Stimulated activated CD4-positive, alpha-beta T cell treated with anti-CD3 and anti-CD28 coated beads, Interleukin-2, amount 100 ng/mL, for 48 hours (primary cell): ENCODE data around the gene ATP13A2.

Experiments
- DNase-seq, 2 donors: peaks; one replicate each; pipeline ENCODE4 v3.0.0-alpha.2; 2020

Gene ATP13A2

GRCh38 chr1:17011439-17012307 is at the start of gene ATP13A2:
Gene ATP13A2 (minus strand): TSS chr1:17011928. CDS start chr1:17011738, 190 bp downstream.
- peak; percentile 75 to 86 for DNase-seq

DNA sequence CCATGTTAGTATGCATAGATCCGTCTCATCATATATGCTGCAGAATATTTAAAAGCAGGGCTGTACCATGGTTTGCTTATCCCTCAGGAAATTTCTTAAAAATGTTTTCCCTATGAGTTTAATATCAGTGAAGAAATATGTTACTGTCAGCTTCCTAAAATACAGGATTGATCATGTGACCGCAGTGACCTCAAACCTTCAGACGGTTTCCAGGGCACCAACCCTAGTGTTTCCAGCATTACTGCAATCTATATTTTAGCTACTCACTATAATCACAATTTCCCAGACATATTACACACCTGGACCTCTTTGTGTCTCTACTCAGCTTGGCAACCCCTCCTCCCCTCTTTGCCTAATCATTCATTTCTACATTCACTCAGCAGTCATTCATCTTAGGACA is 49.8 kb upstream of the ATP13A2 start:
- DNase-seq: no peak

DNA sequence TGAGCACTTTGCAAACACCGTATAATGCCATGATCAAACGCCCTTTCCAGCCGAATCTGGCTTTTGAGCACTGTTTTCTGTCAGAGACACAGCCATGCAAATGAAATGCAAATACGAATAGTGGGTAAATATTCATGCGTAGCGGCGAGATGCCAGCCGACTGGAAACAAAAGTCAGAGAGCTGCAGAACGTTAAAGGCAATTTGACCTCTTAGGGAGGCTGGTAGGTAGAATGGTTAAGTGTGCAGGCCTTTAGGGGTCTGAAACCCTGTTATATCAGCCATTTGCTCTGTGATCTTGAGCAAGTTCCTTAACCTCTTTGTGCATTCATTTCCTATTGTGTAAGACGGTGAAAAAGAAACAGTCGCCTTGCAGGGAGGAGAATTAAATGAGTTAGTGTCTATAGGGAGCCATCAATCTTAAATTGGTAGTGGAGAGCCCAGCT is 48.6 kb upstream of the ATP13A2 start:
- DNase-seq: no peak

- peak in 1 of 2 donors; percentile 27 for DNase-seq
Observed at GRCh38 chr1:17059391-17060305, 47.9 kb upstream of the ATP13A2 start.

- no peak for DNase-seq
Observed at GRCh38 chr1:17056551-17056950, 44.8 kb upstream of the ATP13A2 start.

- no peak for DNase-seq
Observed at GRCh38 chr1:17055801-17056200, 44.1 kb upstream of the ATP13A2 start.

DNA sequence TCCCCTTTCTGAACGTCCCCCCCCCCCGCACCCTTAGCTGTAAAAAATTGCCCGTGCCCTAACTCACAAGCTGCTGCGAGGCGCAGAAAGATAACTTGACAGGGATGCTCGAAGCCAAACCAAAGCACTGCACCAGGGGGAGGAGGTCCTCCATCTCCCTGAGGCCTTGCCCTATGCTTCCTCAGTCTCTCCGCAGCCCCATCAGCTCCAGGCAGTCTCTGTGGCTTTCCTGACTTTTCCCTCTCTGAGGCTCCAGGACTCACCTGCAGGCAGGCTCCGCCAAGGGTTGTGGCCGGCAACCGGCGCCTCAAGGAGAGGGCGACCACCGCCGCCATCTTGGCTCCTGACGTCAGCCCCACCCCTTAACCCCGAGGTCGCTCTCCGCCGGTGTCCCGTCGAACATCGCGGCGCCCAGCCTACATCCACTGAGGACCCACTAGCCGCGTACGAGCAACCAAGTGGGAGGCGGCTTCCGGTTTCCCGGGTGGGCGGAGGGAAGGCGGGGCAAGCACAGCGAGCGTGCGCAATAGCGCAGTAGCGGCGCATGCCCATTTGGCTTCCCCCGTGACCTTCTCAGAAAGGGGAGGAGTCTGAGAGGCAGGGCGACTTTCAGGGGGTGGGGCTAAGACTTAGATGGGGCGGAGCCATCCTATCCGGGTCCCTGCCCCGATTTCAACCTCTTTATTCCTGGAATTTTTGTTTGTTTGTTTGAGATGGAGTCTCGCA is 42.1 kb upstream of the ATP13A2 start, which contains the start of gene SDHB:
SDHB (minus strand) TSS at position 348 of the 726 bp plus-strand sequence; CDS start at position 335, 13 bp downstream.
- peak; percentile 99 for DNase-seq

DNA sequence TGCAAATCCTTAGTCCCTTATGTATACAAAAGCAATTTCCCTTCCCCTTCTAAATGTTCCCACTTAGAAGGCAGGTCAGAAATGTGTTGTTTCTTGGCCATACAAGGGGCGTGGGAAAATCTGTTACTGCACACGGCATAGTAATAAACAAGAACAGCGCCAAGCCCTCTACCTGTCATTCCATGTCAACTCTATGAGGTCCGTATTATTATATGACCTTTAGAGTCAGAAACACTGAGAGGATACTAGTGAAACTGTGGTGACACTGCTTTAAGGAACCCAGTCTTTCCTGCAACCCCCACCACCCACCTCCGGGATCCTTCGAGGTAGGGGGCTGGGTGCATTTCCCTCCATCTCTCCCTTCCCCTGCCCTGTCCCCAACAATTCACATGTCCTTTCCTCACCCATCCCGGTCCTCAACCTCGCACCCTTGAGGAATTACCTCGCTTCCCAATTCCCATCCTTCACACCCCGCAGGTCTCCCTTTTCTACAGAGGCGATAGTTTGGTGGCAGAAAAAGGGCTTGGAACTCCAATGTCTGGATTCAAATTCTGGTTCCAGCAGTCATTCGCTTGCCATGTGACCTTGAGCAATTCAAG is 41.5 kb upstream of the ATP13A2 start:
- no peak for DNase-seq

DNA sequence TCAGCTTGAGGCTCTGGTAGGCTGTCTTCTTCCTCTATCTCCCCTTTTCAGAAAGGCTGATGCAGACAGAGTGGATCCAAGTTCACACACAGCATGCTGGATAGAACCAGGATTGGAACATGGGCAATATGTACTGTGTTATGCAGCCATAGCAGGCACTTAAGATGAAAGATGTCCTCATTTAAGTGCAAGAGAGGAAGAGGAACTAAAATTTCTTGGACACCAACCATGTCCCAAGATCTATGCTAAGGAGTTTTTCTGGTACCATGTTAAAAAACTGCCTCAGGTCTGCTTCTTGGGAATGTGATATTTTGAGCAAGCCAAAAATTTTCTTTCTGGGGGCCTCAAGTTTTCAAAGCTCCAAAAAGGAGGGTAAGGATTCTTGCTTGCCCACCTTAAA is 40.9 kb upstream of the ATP13A2 start:
- DNase-seq: no peak

GRCh38 chr1:17052038-17052437 is 40.3 kb upstream of the ATP13A2 start:
- DNase-seq: no peak

DNA sequence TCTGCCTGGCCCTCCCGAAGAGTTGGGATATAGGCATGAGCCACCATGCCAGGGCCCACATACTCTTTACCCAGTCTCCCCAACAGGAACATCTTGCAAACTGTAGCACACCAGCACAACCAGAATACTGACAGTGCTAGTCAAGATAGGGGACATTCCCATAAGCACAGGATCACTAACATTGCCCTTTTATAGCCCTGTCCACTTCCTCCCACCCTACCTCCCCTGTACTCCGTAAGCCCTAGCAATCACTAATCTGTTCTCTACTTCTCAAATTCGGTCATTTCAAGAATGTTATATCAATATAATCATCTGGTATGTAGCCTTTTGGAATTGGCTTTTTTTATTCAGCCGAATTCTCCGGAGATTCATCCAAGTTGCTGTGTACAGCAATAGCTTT is 36.2 kb upstream of the ATP13A2 start:
- no peak for DNase-seq

DNA sequence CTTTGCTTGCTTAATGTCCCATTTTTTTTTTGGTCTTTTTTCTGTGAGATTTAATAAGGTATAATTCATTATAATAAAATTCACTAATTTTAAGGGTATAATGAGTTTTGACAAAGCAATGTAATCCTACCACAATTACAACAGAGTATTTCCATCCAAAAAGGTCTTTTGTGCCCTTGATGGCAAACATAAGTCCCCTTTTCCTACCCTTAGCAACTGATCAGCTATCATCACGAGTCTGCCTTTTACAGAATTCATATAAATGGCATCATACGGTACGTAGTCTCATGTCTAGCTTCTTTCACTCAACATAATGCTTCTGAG is 34.6 kb upstream of the ATP13A2 start:
- DNase-seq: no peak

DNA sequence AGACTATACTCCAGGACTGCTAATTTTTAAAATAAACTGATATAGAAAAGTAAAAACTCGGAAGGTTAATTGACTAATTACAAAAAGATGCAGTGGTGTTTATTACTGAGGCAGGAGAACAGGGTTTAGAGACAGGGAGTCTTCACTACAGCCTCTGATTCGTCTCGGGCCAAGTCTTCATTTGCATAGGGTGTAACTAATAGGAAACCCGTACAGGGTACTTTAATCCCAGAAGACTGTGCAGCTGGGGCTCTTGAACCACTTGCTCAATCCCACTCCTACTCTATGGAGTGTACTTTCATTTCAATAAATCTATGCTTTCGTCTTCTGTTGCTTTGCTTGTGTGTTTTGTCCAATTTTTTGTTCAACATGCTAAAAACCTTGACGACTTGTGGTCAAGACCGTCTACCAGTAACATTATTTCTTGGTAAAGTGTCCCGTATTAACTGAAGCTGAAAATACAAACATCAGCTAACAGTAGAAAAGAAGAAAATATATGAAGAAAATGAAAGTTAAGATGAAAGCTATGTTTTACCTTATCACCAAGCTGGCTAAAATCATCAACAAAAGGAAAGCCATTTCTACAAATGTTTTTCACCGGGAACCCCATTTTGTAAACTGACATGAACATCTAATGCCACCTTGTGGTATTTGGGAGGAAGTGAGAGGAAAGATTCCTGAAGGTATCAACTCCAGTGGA is 34.1 kb upstream of the ATP13A2 start:
- no peak for DNase-seq

DNA sequence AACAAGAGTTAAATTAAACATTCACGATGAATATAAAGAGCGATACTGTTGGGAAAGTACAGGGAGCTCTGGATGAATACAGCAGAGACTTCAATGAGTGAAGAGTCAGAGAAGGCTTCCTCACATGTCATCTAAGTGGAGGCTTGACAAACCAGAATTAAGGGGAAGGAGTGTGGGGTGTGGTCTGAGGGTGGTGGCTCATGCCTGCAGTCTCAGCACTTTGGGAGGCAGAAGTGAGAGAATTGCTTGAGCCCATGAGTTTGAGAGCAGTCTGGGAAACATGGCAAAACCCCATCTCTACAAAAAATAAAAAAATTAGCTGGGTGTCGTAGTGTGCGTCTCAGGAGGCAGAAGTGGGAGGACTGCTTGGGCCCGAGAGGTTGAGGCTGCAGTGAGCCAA is 33.4 kb upstream of the ATP13A2 start:
- no peak for DNase-seq

GRCh38 chr1:17043676-17044075 is 31.9 kb upstream of the ATP13A2 start:
- no peak for DNase-seq

DNA sequence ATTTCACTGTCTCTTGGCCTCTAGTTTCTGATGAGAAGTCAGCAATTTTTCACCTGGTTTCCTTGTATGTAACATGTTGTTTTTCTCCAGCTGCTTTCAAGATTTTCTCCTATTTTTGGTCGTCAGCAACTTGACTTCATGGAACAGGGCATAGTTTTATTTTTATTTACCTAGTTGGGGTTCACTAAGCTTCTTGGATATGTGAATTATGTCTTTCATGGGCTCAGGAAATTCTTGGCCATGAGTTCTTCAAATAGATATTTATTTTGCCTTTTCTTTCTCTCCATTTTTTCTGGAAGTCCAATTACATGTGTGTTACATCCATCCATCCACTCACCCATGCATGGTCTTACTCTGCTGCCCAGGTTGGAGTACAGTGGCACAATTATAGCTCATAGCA is 28.4 kb upstream of the ATP13A2 start:
- DNase-seq: no peak

GRCh38 chr1:17039522-17039921 is 27.8 kb upstream of the ATP13A2 start:
- DNase-seq: no peak

GRCh38 chr1:17033481-17033880 is 21.8 kb upstream of the ATP13A2 start:
- DNase-seq: no peak

DNA sequence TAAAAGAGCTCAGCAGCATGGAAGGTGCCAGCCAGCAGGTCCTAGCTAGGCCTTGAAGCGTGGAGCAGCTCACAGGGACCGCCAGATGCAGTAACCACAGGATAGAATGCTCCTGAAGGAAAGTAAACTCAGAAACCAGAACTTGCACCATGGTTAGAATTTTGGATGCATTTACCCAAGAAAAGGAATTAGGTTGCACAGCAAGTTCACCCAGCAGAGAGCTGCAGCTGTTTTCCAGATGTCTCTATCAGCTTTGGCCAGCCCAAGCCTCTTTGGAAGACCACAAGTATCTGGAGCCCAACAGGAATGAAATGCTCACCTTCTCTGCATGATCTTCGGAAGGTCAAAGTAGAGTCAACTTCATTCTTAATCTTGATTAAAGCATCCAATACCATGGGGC is 21.0 kb upstream of the ATP13A2 start:
- DNase-seq: no peak

DNA sequence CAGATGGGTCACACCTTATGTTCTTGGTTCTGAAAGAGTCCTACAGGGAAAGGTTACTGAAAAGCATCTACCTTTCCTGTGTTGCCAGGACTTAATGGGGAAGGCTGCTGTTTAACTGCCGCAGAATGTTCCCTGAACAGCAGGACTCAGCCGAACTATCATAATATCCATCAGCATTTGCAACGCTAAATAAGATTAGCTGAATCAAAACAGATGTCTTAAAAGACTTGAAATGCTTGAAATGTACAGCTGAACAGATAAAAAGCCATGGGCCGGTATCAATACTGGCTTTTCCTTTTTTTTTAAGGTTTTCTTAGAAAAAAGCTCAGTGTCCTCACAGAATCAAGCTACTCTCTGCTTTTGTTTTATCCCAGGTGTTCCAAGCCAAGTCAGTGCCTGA is 19.7 kb upstream of the ATP13A2 start:
- no peak for DNase-seq

GRCh38 chr1:17030206-17030605 is 18.5 kb upstream of the ATP13A2 start:
- no peak for DNase-seq

DNA sequence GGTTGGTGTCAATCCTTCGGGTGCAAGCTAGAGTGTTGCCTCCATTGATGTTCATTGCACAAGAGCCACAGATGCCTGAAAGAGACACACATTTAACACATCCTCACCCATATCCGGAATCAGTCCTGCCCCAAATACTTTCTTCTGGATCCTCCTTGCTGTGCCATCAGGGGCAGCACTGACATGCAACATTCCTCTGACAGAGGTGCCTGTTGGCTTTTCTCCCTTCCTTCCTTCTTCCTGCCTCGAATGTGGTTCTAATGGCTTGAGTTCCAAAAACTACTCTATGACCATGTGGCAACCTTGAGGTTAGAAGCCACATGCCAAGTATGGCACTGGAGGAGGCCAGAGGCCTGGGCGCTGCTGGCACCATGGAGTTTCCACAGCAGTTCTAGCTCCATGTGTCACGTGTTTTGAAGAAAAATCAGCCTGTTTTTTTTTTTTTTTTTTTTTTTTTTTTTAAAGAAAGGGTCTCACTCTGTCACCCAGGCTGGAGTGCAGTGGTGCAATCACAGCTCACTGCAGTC is 17.0 kb upstream of the ATP13A2 start:
- no peak for DNase-seq
